Mucosa of gallbladder (tissue), 1 donor: ENCODE measurements around the gene RBM46. TPM values are rescaled to one million over a fixed set of nuclear protein-coding genes. Genes with fewer than 3 reads are reported as not detected.
A peak's percentile ranks its signal among the peaks of the same experiment; 100 is the strongest.

ENCODE experiments used
- DNase-seq: peaks from one replicate; pipeline ENCODE4 v3.0.0-alpha.2; 2020; ENCODE audit warnings: low spot score
- total RNA-seq: library from RNA; stranded (reverse); gene quantifications from one replicate; pipeline ENCODE4 v1.2.1, GENCODE V29; 2021
- donor health status: DM: no; HTN: no; CAD: no.

RBM46 gene
- 1.3 TPM for total RNA-seq

GRCh38 chr4:154781126-154781982, at the start of gene RBM46:
Gene RBM46 (plus strand): TSS chr4:154781272. CDS start chr4:154796753, 15,481 bp downstream.
- DNase-seq, result no peak

- DNase-seq, result no peak
Observed at GRCh38 chr4:154731756-154732155, 49.3 kb upstream of the RBM46 start.

GRCh38 chr4:154732669-154733068, 48.4 kb upstream of the RBM46 start:
- DNase-seq, result no peak

GRCh38 chr4:154736770-154737169, 44.3 kb upstream of the RBM46 start:
- DNase-seq, result no peak

GRCh38 chr4:154738426-154738825, 42.6 kb upstream of the RBM46 start:
- no peak for DNase-seq

GRCh38 chr4:154739111-154739510, 42.0 kb upstream of the RBM46 start:
- no peak for DNase-seq

- no peak for DNase-seq
Observed at GRCh38 chr4:154740462-154740861, 40.6 kb upstream of the RBM46 start.

- no peak for DNase-seq
Observed at GRCh38 chr4:154741131-154741665, 39.9 kb upstream of the RBM46 start.

- no peak for DNase-seq
Observed at GRCh38 chr4:154741922-154742850, 38.9 kb upstream of the RBM46 start.

GRCh38 chr4:154743683-154744340, 37.3 kb upstream of the RBM46 start, which contains the start of gene LRAT:
Gene LRAT (plus strand): TSS chr4:154744000. CDS start chr4:154744327, 327 bp downstream.
- DNase-seq, result peak; percentile 75

GRCh38 chr4:154744341-154744926, 36.6 kb upstream of the RBM46 start:
- DNase-seq, result no peak

GRCh38 chr4:154757713-154758112, 23.4 kb upstream of the RBM46 start:
- no peak for DNase-seq

- DNase-seq, result no peak
Observed at GRCh38 chr4:154760895-154761294, 20.2 kb upstream of the RBM46 start.

- no peak for DNase-seq
Observed at GRCh38 chr4:154778264-154778663, 2.8 kb upstream of the RBM46 start.

- DNase-seq, result no peak
Observed at GRCh38 chr4:154779362-154779947, 1.6 kb upstream of the RBM46 start.

GRCh38 chr4:154781983-154782293, 866 bp downstream of the RBM46 start:
- no peak for DNase-seq

GRCh38 chr4:154807042-154807630, 26.1 kb downstream of the RBM46 start:
- no peak for DNase-seq

- no peak for DNase-seq
Observed at GRCh38 chr4:154818230-154818629, 37.2 kb downstream of the RBM46 start.

- DNase-seq, result no peak
Observed at GRCh38 chr4:154822775-154823174, 41.7 kb downstream of the RBM46 start.

GRCh38 chr4:154836030-154836429, 55.0 kb downstream of the RBM46 start:
- no peak for DNase-seq

GRCh38 chr4:154836513-154836912, 55.4 kb downstream of the RBM46 start:
- DNase-seq, result no peak
